Small intestine (tissue), 7 donors: Measurements from ENCODE around the gene RPL6. TPM values are rescaled to one million over a fixed set of nuclear protein-coding genes. Genes with fewer than 3 reads are reported as not detected.
"Not testable (repeated sequence)": the region's sequence is repeated elsewhere in the genome, so short reads cannot be mapped to it uniquely, and the experiment has no call there.

ENCODE experiments used
- DNase-seq, 2 donors: peaks; one replicate each; pipeline versions ENCODE4 v3.0.0 to v3.0.0-alpha.2; 2013
- FAIRE-seq: peaks from 2 replicates; lab custom pipeline; 2012; peaks lifted over from hg19 to GRCh38; lab: Jason Lieb, UNC
- H3K27ac ChIP-seq, 3 donors: one replicate each; pipeline ENCODE4 v1.5.1; 2013; ENCODE audit warnings: low read length in 2 of 3, mild to moderate bottlenecking in 2 of 3, control low read depth in 1 of 3, inconsistent platforms in 1 of 3, low read depth in 1 of 3, moderate library complexity in 1 of 3
- H3K27me3 ChIP-seq, 3 donors: one replicate each; pipeline ENCODE4 v1.6.1; 2013; ENCODE audit warnings: low read length in 3 of 3, inconsistent platforms in 1 of 3; ENCODE audit not compliant: control insufficient read depth in 3 of 3, insufficient read depth in 3 of 3
- H3K36me3 ChIP-seq, 3 donors: one replicate each; pipeline ENCODE4 v1.6.1; 2013; ENCODE audit warnings: low read length in 3 of 3, inconsistent platforms in 1 of 3, low read depth in 1 of 3, mild to moderate bottlenecking in 1 of 3, moderate library complexity in 1 of 3; ENCODE audit not compliant: control insufficient read depth in 3 of 3, insufficient read depth in 2 of 3
- H3K4me1 ChIP-seq, 3 donors: one replicate each; pipeline ENCODE4 v1.6.1; 2013; ENCODE audit warnings: low read length in 2 of 3, inconsistent platforms in 1 of 3, low read depth in 1 of 3, mild to moderate bottlenecking in 1 of 3, moderate library complexity in 1 of 3; ENCODE audit not compliant: control insufficient read depth in 3 of 3, insufficient read depth in 2 of 3
- H3K4me3 ChIP-seq, 3 donors: one replicate each; pipeline ENCODE4 v1.5.1; 2013; ENCODE audit warnings: low read length in 3 of 3, control low read depth in 1 of 3, inconsistent platforms in 1 of 3, low read depth in 1 of 3, mild to moderate bottlenecking in 1 of 3, moderate library complexity in 1 of 3
- H3K9me3 ChIP-seq, 2 donors: one replicate each; pipeline ENCODE4 v1.6.1; 2013; ENCODE audit warnings: low read depth in 1 of 2, low read length in 1 of 2; ENCODE audit not compliant: control insufficient read depth in 2 of 2, insufficient read depth in 1 of 2
- WGBS, 3 donors: extraction: QIAGEN DNeasy Blood & Tissue Kit; methylation state at CpG; one replicate each; pipeline ENCODE4 v1.1.7; 2013; 5-methylcytosine and 5-hydroxymethylcytosine counted together
- polyA plus RNA-seq, 4 donors: library from polyadenylated mRNA; stranded (reverse) in 3 of 4; unstranded in 1 of 4; fragments of 200-250 nt in 3 of 4; fragments of 120-200 nt in 1 of 4; gene quantifications; one replicate each; pipeline versions ENCODE4 v1.2.1 to v1.2.3, GENCODE V29; 2013
- donor health status: healthy with polysubstance abuse.
- donor health status: control.
- donor health status: control.
- donor health status: Bipolar disorder and iron deficiency.
- donor health status: healthy.

Gene RPL6
- polyA plus RNA-seq, 4 donors: 1,016 to 2,257 (median 1,951) TPM

GRCh38 chr12:112448165-112448564, 38.8 kb upstream of the RPL6 start:
- H3K4me3 ChIP-seq, DNase-seq, H3K27me3 ChIP-seq, H3K4me1 ChIP-seq, H3K27ac ChIP-seq, FAIRE-seq, H3K9me3 ChIP-seq: not testable (repeated sequence)
- 90 to 98% (median 91%) methylated on average over 2 of the region's 2 CpGs for WGBS, 3 donors
- H3K36me3 ChIP-seq: peaks cover 5 to 23% (median 13%) of the 10 kb centered on the region in 3 donors

GRCh38 chr12:112447106-112447505, 37.7 kb upstream of the RPL6 start:
- no peak for DNase-seq
- Histone ChIP-seq H3K4me3 (no peak overlapping the region), H3K36me3 (peaks cover 4 to 20% (median 13%) of the 10 kb centered on the region in 3 donors), H3K27ac (no peak overlapping the region), H3K9me3 (no peaks in the 10 kb centered on the region), H3K4me1 (no peaks in the 10 kb centered on the region), H3K27me3 (no peaks in the 10 kb centered on the region)
- WGBS, 3 donors: 63 to 79% (median 71%) methylated on average over 3 of the region's 3 CpGs
- FAIRE-seq: no peak

- 86 to 89% (median 88%) methylated on average over 3 of the region's 3 CpGs for WGBS, 3 donors
- Histone ChIP-seq H3K4me3 (no peak overlapping the region), H3K9me3 (no peaks in the 10 kb centered on the region), H3K4me1 (no peaks in the 10 kb centered on the region), H3K36me3 (peaks cover 4 to 17% (median 11%) of the 10 kb centered on the region in 3 donors), H3K27ac (no peak overlapping the region), H3K27me3 (no peaks in the 10 kb centered on the region)
- no peak for FAIRE-seq
- no peak for DNase-seq
Observed at GRCh38 chr12:112446008-112446725, 36.8 kb upstream of the RPL6 start.

- no peaks in the 10 kb centered on the region for H3K9me3 ChIP-seq
- no peak overlapping the region for H3K27ac ChIP-seq
- H3K4me1 ChIP-seq: no peaks in the 10 kb centered on the region
- FAIRE-seq (no peak), DNase-seq (no peak)
- H3K36me3 ChIP-seq: peaks cover 4 to 14% (median 4%) of the 10 kb centered on the region in 3 donors
- WGBS, 3 donors: 96 to 98% (median 97%) methylated on average over 4 of the region's 4 CpGs
- no peaks in the 10 kb centered on the region for H3K27me3 ChIP-seq
- H3K4me3 ChIP-seq: no peak overlapping the region
Observed at GRCh38 chr12:112443916-112444315, 34.5 kb upstream of the RPL6 start.

- H3K4me1 ChIP-seq, DNase-seq, H3K27me3 ChIP-seq, H3K36me3 ChIP-seq, FAIRE-seq, H3K9me3 ChIP-seq, H3K27ac ChIP-seq, H3K4me3 ChIP-seq: not testable (repeated sequence)
- 93 to 98% (median 96%) methylated on average over 9 of the region's 9 CpGs for WGBS, 3 donors
Observed at GRCh38 chr12:112440653-112441052, 31.2 kb upstream of the RPL6 start.

GRCh38 chr12:112439769-112440168, 30.4 kb upstream of the RPL6 start:
- DNase-seq: no peak
- Histone ChIP-seq H3K4me1 (no peaks in the 10 kb centered on the region), H3K27ac (no peak overlapping the region), H3K4me3 (no peak overlapping the region), H3K36me3 (peaks cover 0 to 3% (median 0%) of the 10 kb centered on the region in 3 donors), H3K9me3 (no peaks in the 10 kb centered on the region), H3K27me3 (no peaks in the 10 kb centered on the region)
- no peak for FAIRE-seq

GRCh38 chr12:112438645-112439044, 29.2 kb upstream of the RPL6 start:
- WGBS, 3 donors: 98 to 100% (median 100%) methylated on average over 1 of the region's 1 CpG

GRCh38 chr12:112433551-112433950, 24.1 kb upstream of the RPL6 start:
- peaks cover 0 to 5% (median 2%) of the 10 kb centered on the region in 3 donors for H3K36me3 ChIP-seq
- 96 to 100% (median 98%) methylated on average over 2 of the region's 2 CpGs for WGBS, 3 donors
- DNase-seq (no peak), FAIRE-seq (no peak)
- no peak overlapping the region for H3K4me3 ChIP-seq
- no peaks in the 10 kb centered on the region for H3K4me1 ChIP-seq
- H3K27me3 ChIP-seq: no peaks in the 10 kb centered on the region
- no peak overlapping the region for H3K27ac ChIP-seq
- H3K9me3 ChIP-seq: no peaks in the 10 kb centered on the region

More at GRCh38 chr12:112438645-112439044, 29.2 kb upstream of the RPL6 start:
- not testable (repeated sequence) for DNase-seq, H3K4me1 ChIP-seq, H3K36me3 ChIP-seq, H3K9me3 ChIP-seq, H3K4me3 ChIP-seq, H3K27me3 ChIP-seq, FAIRE-seq, H3K27ac ChIP-seq

GRCh38 chr12:112431965-112432364, 22.6 kb upstream of the RPL6 start:
- DNase-seq (no peak), FAIRE-seq (no peak)
- no peaks in the 10 kb centered on the region for H3K27me3 ChIP-seq
- H3K4me3 ChIP-seq: no peak overlapping the region
- peaks cover 0 to 5% (median 2%) of the 10 kb centered on the region in 3 donors for H3K36me3 ChIP-seq
- no peaks in the 10 kb centered on the region for H3K4me1 ChIP-seq
- 74 to 90% (median 90%) methylated on average over 3 of the region's 3 CpGs for WGBS, 3 donors
- H3K9me3 ChIP-seq: no peaks in the 10 kb centered on the region
- H3K27ac ChIP-seq: no peak overlapping the region
